HuH-7.5 (cell line): ENCODE data around the gene TXK.

Experiments
- DNase-seq: peaks from one replicate; pipeline ENCODE4 v3.0.0; 2011; ENCODE audit warnings: low spot score

Gene TXK

GRCh38 chr4:48137846-48138245 lies 3.8 kb upstream of the TXK start:
- DNase-seq, result no peak

- DNase-seq, result no peak
Observed at GRCh38 chr4:48133669-48134068, 381 bp downstream of the TXK start.

- DNase-seq, result no peak
Observed at GRCh38 chr4:48131736-48132135, 2.3 kb downstream of the TXK start.

- DNase-seq, result no peak
Observed at GRCh38 chr4:48130100-48130499, 4.0 kb downstream of the TXK start.

GRCh38 chr4:48129307-48130014 lies 4.6 kb downstream of the TXK start:
- no peak for DNase-seq

- DNase-seq, result peak; percentile 22
Observed at GRCh38 chr4:48127682-48128404, 6.2 kb downstream of the TXK start.

- no peak for DNase-seq
Observed at GRCh38 chr4:48127231-48127630, 6.8 kb downstream of the TXK start.

GRCh38 chr4:48126621-48127020 lies 7.4 kb downstream of the TXK start:
- no peak for DNase-seq

- no peak for DNase-seq
Observed at GRCh38 chr4:48124870-48125269, 9.2 kb downstream of the TXK start.

- no peak for DNase-seq
Observed at GRCh38 chr4:48122756-48123155, 11.3 kb downstream of the TXK start.

- DNase-seq, result no peak
Observed at GRCh38 chr4:48121180-48121579, 12.9 kb downstream of the TXK start.

- no peak for DNase-seq
Observed at GRCh38 chr4:48120132-48120531, 13.9 kb downstream of the TXK start.

GRCh38 chr4:48119646-48120045 lies 14.4 kb downstream of the TXK start:
- no peak for DNase-seq

GRCh38 chr4:48118081-48118480 lies 16.0 kb downstream of the TXK start:
- no peak for DNase-seq

- no peak for DNase-seq
Observed at GRCh38 chr4:48116582-48116981, 17.5 kb downstream of the TXK start.

- DNase-seq, result no peak
Observed at GRCh38 chr4:48114412-48114811, 19.6 kb downstream of the TXK start.

- DNase-seq, result no peak
Observed at GRCh38 chr4:48112017-48112667, 21.9 kb downstream of the TXK start.

GRCh38 chr4:48110452-48110978 lies 23.5 kb downstream of the TXK start:
- DNase-seq, result no peak

- peak; percentile 21 for DNase-seq
Observed at GRCh38 chr4:48109413-48110263, 24.4 kb downstream of the TXK start.

- DNase-seq, result no peak
Observed at GRCh38 chr4:48108309-48109073, 25.6 kb downstream of the TXK start.

- DNase-seq, result no peak
Observed at GRCh38 chr4:48105230-48105629, 28.8 kb downstream of the TXK start.
